Measurements from ENCODE around the gene CNTNAP2.

- TF ChIP-seq CTCF (IDR thresholded peaks at IDR 0.05), result no peak
- no peak for TF ChIP-seq POLR2A (IDR thresholded peaks at IDR 0.05)
- no peak for TF ChIP-seq POLR2AphosphoS5 (IDR thresholded peaks at IDR 0.05; ENCODE audit: insufficient read depth in 1 of 2, low read depth in 1 of 2)
Measured at GRCh38 chr7:147578196-147578595, 1461.6 kb downstream of the CNTNAP2 start.
